Mucosa of rectum (tissue), 2 donors: Measurements from ENCODE around the gene TMEM86B.

Experiments
- H3K27ac ChIP-seq, 2 donors: one replicate each; pipeline ENCODE4 v1.7.0; 2013; ENCODE audit warnings: inconsistent platforms in 2 of 2, low read depth in 2 of 2, low read length in 2 of 2
- H3K27me3 ChIP-seq, 2 donors: one replicate each; pipeline ENCODE4 v1.7.0; 2013; ENCODE audit warnings: low read length in 2 of 2; ENCODE audit not compliant: control insufficient read depth in 2 of 2, insufficient read depth in 2 of 2
- H3K36me3 ChIP-seq, 2 donors: one replicate each; pipeline ENCODE4 v1.7.0; 2013; ENCODE audit warnings: low read length in 2 of 2; ENCODE audit not compliant: control insufficient read depth in 2 of 2, insufficient read depth in 2 of 2
- H3K4me1 ChIP-seq, 2 donors: one replicate each; pipeline ENCODE4 v1.7.0; 2013; ENCODE audit warnings: low read length in 2 of 2, mild to moderate bottlenecking in 1 of 2; ENCODE audit not compliant: control insufficient read depth in 2 of 2, insufficient read depth in 2 of 2
- H3K4me3 ChIP-seq, 2 donors: one replicate each; pipeline ENCODE4 v1.7.0; 2013; ENCODE audit warnings: low read length in 2 of 2
- H3K9ac ChIP-seq, 2 donors: one replicate each; pipeline ENCODE4 v1.7.0; 2013; ENCODE audit warnings: low read length in 2 of 2, low read depth in 1 of 2, mild to moderate bottlenecking in 1 of 2
- H3K9me3 ChIP-seq, 2 donors: one replicate each; pipeline ENCODE4 v1.7.0; 2013; ENCODE audit warnings: low read length in 2 of 2; ENCODE audit not compliant: control insufficient read depth in 2 of 2
- donor health status: healthy.
- donor health status: Normal muscosa, but diverticular disease.

TMEM86B gene

GRCh38 chr19:55250262-55251036, 21.9 kb upstream of the TMEM86B start:
- Histone ChIP-seq H3K27me3 (no peaks in the 10 kb centered on the region), H3K27ac (peak overlapping the region; percentile 81 to 88), H3K9me3 (no peaks in the 10 kb centered on the region), H3K4me3 (peak overlapping the region in 1 of 2 donors; percentile 18), H3K36me3 (peaks cover 12 to 13% of the 10 kb centered on the region in 2 donors), H3K9ac (peak overlapping the region in 1 of 2 donors; percentile 36), H3K4me1 (peaks cover 55 to 56% of the 10 kb centered on the region in 2 donors)

DNA sequence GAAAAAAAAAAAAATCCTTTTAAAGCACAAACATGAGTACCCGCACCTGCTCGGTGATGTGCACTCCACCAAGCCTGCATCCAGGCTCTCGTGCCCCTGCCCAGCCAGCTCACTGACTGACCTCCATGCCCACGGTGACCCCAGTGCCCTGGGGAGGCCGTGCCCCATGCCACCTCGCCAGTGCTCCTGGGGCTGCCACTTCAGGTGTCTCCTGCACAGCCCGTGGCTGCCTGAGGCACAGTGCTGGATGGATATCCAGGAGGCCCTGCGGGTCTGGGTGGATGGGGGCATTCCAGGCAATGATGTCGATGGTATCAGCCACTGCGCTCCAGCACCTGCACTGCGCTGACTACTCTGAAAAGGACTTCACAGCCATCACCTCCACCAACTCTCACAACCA, 21.3 kb upstream of the TMEM86B start:
- Histone ChIP-seq H3K27ac (no peak overlapping the region), H3K36me3 (peaks cover 18 to 19% of the 10 kb centered on the region in 2 donors), H3K9me3 (no peaks in the 10 kb centered on the region), H3K9ac (peak overlapping the region in 1 of 2 donors; percentile 36), H3K27me3 (no peaks in the 10 kb centered on the region), H3K4me3 (no peak overlapping the region), H3K4me1 (peaks cover 49 to 50% of the 10 kb centered on the region in 2 donors)

DNA sequence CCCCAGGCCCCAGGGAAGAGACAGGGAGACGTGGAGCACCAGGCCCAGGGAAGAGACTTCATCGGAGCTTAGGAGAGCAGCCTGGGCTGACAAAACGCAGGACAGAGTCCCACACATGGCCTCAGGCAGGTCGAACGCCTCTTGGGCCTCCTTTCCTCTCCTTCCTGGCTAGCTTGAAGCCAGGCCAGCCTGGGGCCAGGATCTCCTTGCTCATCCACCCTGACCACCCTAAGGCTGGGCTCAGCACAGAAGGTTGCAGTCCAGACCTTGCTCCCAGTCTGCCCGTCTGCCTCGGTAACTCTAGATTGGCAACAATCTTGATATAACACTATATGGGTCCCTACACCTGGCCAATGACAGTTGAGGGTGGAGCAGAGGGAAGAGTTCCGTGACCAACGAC, 20.1 kb upstream of the TMEM86B start:
- Histone ChIP-seq H3K9me3 (no peaks in the 10 kb centered on the region), H3K27ac (peak overlapping the region; percentile 71 to 88), H3K36me3 (peaks cover 29 to 30% of the 10 kb centered on the region in 2 donors), H3K9ac (peak overlapping the region in 1 of 2 donors; percentile 63), H3K27me3 (no peaks in the 10 kb centered on the region), H3K4me3 (no peak overlapping the region), H3K4me1 (peaks cover 45 to 48% of the 10 kb centered on the region in 2 donors)

- peak overlapping the region; percentile 71 to 88 for H3K27ac ChIP-seq
- H3K36me3 ChIP-seq, result peaks cover 33 to 35% of the 10 kb centered on the region in 2 donors
- peaks cover 45 to 46% of the 10 kb centered on the region in 2 donors for H3K4me1 ChIP-seq
- no peaks in the 10 kb centered on the region for H3K27me3 ChIP-seq
- H3K4me3 ChIP-seq, result no peak overlapping the region
- peak overlapping the region; percentile 24 to 63 for H3K9ac ChIP-seq
- no peaks in the 10 kb centered on the region for H3K9me3 ChIP-seq
Measured at GRCh38 chr19:55248166-55248675, 19.7 kb upstream of the TMEM86B start.

GRCh38 chr19:55247621-55248099, 19.1 kb upstream of the TMEM86B start:
- peaks cover 35 to 37% of the 10 kb centered on the region in 2 donors for H3K36me3 ChIP-seq
- no peaks in the 10 kb centered on the region for H3K9me3 ChIP-seq
- no peaks in the 10 kb centered on the region for H3K27me3 ChIP-seq
- peak overlapping the region; percentile 24 to 63 for H3K9ac ChIP-seq
- peak overlapping the region; percentile 71 to 88 for H3K27ac ChIP-seq
- peaks cover 40 to 45% of the 10 kb centered on the region in 2 donors for H3K4me1 ChIP-seq
- H3K4me3 ChIP-seq, result no peak overlapping the region

DNA sequence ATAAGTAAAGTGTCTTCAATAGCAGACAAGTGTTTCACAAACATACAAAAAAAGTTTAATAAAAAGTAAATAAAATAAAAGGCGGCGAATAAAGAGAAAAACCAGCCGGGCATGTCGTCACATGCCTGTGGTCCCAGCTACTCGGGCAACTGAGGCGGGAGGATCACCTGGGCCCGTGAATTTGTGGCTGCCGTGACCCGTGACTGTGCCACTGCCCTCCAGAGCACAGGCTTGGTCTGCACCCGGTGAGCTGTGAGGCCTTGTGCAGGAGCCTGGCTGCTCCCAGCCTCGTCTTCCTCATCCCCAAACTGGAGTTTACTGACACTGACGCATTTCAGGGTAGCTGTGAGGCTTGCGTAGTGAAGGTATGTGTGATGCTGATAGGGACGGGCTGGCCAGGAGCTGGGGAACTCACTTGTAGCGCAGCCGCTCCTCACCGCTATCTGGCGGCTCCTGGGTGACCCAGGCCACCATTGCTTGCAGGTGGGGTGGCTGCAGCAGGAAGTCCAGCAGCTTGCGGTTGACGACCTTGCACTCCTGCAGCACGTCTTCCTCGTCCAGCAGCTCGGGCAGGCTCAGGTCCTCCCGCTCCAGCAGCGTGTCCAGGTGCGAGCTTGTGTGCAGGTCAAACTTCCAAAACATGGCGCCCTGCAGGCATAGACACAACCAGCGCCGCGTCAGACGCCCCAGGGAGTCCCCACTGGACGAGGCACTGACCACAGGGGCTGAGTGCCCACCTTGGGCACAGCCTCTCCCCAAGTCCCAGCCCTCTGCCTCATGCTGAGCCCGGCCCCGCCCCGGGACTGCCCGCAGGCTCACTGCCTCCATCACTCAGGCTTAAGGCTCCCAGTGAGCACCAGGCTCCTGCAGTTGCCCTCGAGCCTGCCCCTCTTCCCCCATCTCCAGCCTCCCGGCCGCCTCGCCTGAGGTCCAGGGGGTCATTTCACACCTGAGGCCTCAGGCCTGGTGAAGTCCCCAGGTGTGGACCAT, 18.2 kb upstream of the TMEM86B start:
- peaks cover 44 to 46% of the 10 kb centered on the region in 2 donors for H3K36me3 ChIP-seq
- no peak overlapping the region for H3K9ac ChIP-seq
- no peaks in the 10 kb centered on the region for H3K27me3 ChIP-seq
- H3K4me3 ChIP-seq, result no peak overlapping the region
- peak overlapping the region; percentile 71 to 88 for H3K27ac ChIP-seq
- H3K9me3 ChIP-seq, result no peaks in the 10 kb centered on the region
- H3K4me1 ChIP-seq, result peaks cover 37 to 43% of the 10 kb centered on the region in 2 donors

DNA sequence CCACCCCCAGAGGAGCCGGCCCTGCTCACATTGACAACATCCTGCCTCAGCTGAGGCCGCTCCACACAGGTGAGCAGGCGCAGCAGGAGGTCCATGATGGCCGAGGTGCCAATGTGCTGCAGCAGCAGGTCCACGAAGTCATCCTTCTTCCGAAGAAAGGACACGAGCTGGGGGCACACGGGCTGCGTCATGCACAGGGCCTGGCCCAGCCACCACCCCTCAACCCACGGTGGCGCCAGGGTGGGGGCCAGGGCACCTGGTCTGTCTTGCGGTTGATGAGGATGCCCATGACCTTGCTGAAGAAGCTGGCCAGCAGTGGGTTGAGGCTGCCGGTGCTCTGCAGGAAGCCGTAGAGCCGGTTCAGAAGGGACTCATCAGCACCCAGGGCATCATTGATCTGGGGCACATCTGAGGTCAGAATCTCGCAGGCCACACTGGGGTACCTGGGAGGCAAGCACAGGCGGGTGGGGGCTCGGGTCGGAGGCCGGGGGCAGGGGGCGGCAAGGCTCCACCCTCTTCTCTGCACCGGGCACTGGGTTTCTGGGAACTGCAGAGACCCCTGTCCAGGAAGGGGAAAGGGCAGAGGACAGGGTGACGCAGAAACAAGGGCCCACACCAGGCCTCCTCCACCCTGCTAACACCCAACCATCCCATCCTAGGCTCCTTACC, 16.8 kb upstream of the TMEM86B start:
- Histone ChIP-seq H3K27me3 (no peaks in the 10 kb centered on the region), H3K4me1 (peaks cover 24 to 30% of the 10 kb centered on the region in 2 donors), H3K36me3 (peaks cover 56 to 59% of the 10 kb centered on the region in 2 donors), H3K9ac (no peak overlapping the region), H3K27ac (no peak overlapping the region), H3K9me3 (no peaks in the 10 kb centered on the region), H3K4me3 (no peak overlapping the region)

- Histone ChIP-seq H3K36me3 (peaks cover 69 to 70% of the 10 kb centered on the region in 2 donors), H3K27me3 (no peaks in the 10 kb centered on the region), H3K9me3 (no peaks in the 10 kb centered on the region), H3K4me3 (no peak overlapping the region), H3K4me1 (peaks cover 20 to 21% of the 10 kb centered on the region in 2 donors), H3K9ac (no peak overlapping the region), H3K27ac (no peak overlapping the region)
Measured at GRCh38 chr19:55244004-55244680, 15.6 kb upstream of the TMEM86B start.

DNA sequence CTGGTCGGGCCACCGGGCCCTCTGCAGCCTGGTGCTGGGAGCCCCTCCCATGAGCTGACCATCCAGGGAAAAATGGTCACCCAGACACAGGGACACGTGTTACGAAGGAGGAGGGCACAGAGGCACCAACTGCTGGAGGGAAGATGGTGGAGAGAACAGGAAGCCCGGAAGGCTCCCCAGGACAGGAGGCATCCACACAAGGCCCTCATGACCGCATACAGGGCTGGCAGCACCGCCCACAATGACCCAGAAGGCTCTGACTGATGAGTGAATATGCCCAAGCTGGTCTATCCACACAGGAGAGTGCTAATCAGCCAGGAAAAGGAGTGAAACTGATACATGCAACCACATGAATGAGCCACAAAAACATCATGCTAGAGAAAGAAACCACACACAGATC, 14.0 kb upstream of the TMEM86B start:
- H3K9ac ChIP-seq, result no peak overlapping the region
- H3K4me3 ChIP-seq, result no peak overlapping the region
- H3K4me1 ChIP-seq, result peaks cover 5 to 6% of the 10 kb centered on the region in 2 donors
- no peaks in the 10 kb centered on the region for H3K9me3 ChIP-seq
- H3K36me3 ChIP-seq, result peaks cover 80 to 82% of the 10 kb centered on the region in 2 donors
- H3K27me3 ChIP-seq, result no peaks in the 10 kb centered on the region
- H3K27ac ChIP-seq, result no peak overlapping the region
